K562 (cell line): ENCODE results near the gene TBX3. TPM values are rescaled to one million over a fixed set of nuclear protein-coding genes. Genes with fewer than 3 reads are reported as not detected.
A peak's percentile ranks its signal among the peaks of the same experiment; 100 is the strongest.

Source experiments
- ATAC-seq: fragments of 200-7000 bp; cut with Tn5 transposase; 3 replicates; pipeline ENCODE4 v1.9.1; 2020; ENCODE audit warnings: moderate library complexity
- BruUV-seq: library from RNA; stranded (reverse); fragments of 400-500 nt; replicated peaks from 2 replicates; lab custom pipeline; 2021; lab: Mats Ljungman, UMichigan
- CTCF ChIA-PET: fragments of 300-600 bp; formaldehyde crosslinking; extraction: SDS; loops from one replicate; lab custom pipeline; 2021; ENCODE audit warnings: low intra/inter-chr PET ratio; lab: Yijun Ruan, JAX
- POLR2A ChIA-PET: fragments of 300-600, 350-650 bp; sonication (Branson Sonifier 250); formaldehyde crosslinking; extraction: SDS; loops from one replicate; lab custom pipeline; 2021; ENCODE audit warnings: antibody characterized with exemption, inconsistent platforms; lab: Yijun Ruan, JAX
- DNase-seq, 4 experiments: peaks; one replicate each; pipeline versions ENCODE4 v3.0.0 to v3.0.0-alpha.2; 2011 to 2018; ENCODE audit warnings: low spot score in 3 of 4, mixed read lengths in 3 of 4; ENCODE audit errors: extremely low read depth in 1 of 4
- FAIRE-seq: peaks from 2 replicates; lab custom pipeline; 2011; peaks lifted over from hg19 to GRCh38; lab: Jason Lieb, UNC
- H2AFZ ChIP-seq: 2 replicates; pipeline ENCODE4 v1.6.0; 2011; ENCODE audit warnings: low read depth, low read length, control low read depth, inconsistent platforms
- H3K27ac ChIP-seq: fragments of 200-600 bp; 3 replicates; pipeline ENCODE4 v1.8.0; 2011; ENCODE audit warnings: low read depth, mild to moderate bottlenecking, control low read depth, inconsistent platforms, low read length, moderate library complexity, mixed read lengths; ENCODE audit errors: extremely low read depth
- H3K27me3 ChIP-seq, 2 experiments: fragments of 300-600 bp in 1 of 2; 2 replicates in 1 of 2; 3 replicates in 1 of 2; pipeline versions ENCODE4 v1.6.0 to v1.8.0; 2011; ENCODE audit warnings: inconsistent platforms in 2 of 2, low read length in 2 of 2, mild to moderate bottlenecking in 1 of 2, mixed read lengths in 1 of 2, moderate library complexity in 1 of 2; ENCODE audit not compliant: control insufficient read depth in 2 of 2, insufficient read depth in 2 of 2
- H3K36me3 ChIP-seq: fragments of 300-600 bp; 3 replicates; pipeline ENCODE4 v1.8.0; 2011; ENCODE audit warnings: mild to moderate bottlenecking, low read length, inconsistent platforms; ENCODE audit not compliant: control insufficient read depth, insufficient read depth
- H3K4me1 ChIP-seq, 2 experiments: fragments of 200-600 bp in 1 of 2; replicated peaks in 1 of 2; 2 replicates in 1 of 2; 3 replicates in 1 of 2; pipeline versions ENCODE4 v1.5.1 to v1.8.0; 2011; ENCODE audit warnings: inconsistent platforms in 2 of 2, low read length in 2 of 2, mild to moderate bottlenecking in 1 of 2, mixed read lengths in 1 of 2, moderate library complexity in 1 of 2; ENCODE audit not compliant: control insufficient read depth in 2 of 2, insufficient read depth in 2 of 2
- H3K4me2 ChIP-seq: 2 replicates; pipeline ENCODE4 v1.6.1; 2011; ENCODE audit warnings: low read length, control low read depth, inconsistent platforms, mixed read lengths; ENCODE audit not compliant: insufficient read depth
- H3K4me3 ChIP-seq: fragments of 200-600 bp; sonication (generic), shearing (Covaris generic); 2 replicates; pipeline ENCODE4 v1.5.1; 2016; ENCODE audit warnings: control low read depth, inconsistent platforms
- H3K79me2 ChIP-seq: fragments of 200-600 bp; 3 replicates; pipeline ENCODE4 v1.8.0; 2011; ENCODE audit warnings: low read length, inconsistent platforms; ENCODE audit not compliant: control insufficient read depth, insufficient read depth
- H3K9ac ChIP-seq, 2 experiments: 2 replicates each; pipeline versions ENCODE4 v1.6.0 to v1.6.1; 2011; ENCODE audit warnings: low read depth in 2 of 2, low read length in 2 of 2, control low read depth in 1 of 2, inconsistent platforms in 1 of 2, mild to moderate bottlenecking in 1 of 2, mixed read lengths in 1 of 2; ENCODE audit not compliant: insufficient read depth in 1 of 2
- H3K9me1 ChIP-seq: one replicate; pipeline ENCODE4 v1.6.0; 2011; ENCODE audit warnings: inconsistent platforms, mild to moderate bottlenecking, low read length, moderate library complexity; ENCODE audit not compliant: control insufficient read depth, insufficient read depth
- H3K9me3 ChIP-seq: replicated peaks from 2 replicates; pipeline ENCODE4 v1.5.1; 2011; ENCODE audit warnings: low read depth, low read length, inconsistent platforms; ENCODE audit not compliant: control insufficient read depth, insufficient read depth
- H4K20me1 ChIP-seq: replicated peaks from 2 replicates; pipeline ENCODE4 v1.6.1; 2011; ENCODE audit warnings: low read length, inconsistent platforms, mixed read lengths; ENCODE audit not compliant: control insufficient read depth, insufficient read depth
- FOXA3 ChIP-seq, 2 experiments: fragments of 450-650 bp in 1 of 2; sonication (generic) in 1 of 2; formaldehyde crosslinking; IDR thresholded peaks in 1 of 2; conservative IDR thresholded peaks in 1 of 2; 2 replicates each; pipeline versions ENCODE4 v1.4.0 to v1.8.0; 2020 to 2022; ENCODE audit warnings: mild to moderate bottlenecking in 2 of 2, missing genetic modification reagents in 1 of 2
- PYGO2 ChIP-seq: fragments of 450-650 bp; IDR thresholded peaks from 2 replicates; pipeline ENCODE4 v1.6.1; 2016; ENCODE audit warnings: mild to moderate bottlenecking, missing genetic modification characterization, moderate library complexity, missing compliant biosample characterization
- ZSCAN29 ChIP-seq: fragments of 450-650 bp; IDR thresholded peaks from 2 replicates; pipeline ENCODE4 v1.6.1; 2017
- WGBS: fragments of 100-300 bp; shearing (Covaris generic); methylation state at CpG from one replicate; pipeline ENCODE4 v1.1.6; 2016; ENCODE audit warnings: low coverage, mixed read lengths; ENCODE audit not compliant: insufficient coverage; ENCODE audit errors: missing lambda C conversion rate; 5-methylcytosine and 5-hydroxymethylcytosine counted together
- in situ Hi-C: fragments of 300-500 bp; cut with MboI; formaldehyde crosslinking; loops from 4 replicates; pipeline ENCODE4 v1.15.0; 2018; ENCODE audit warnings: inconsistent platforms, mixed read lengths
- intact Hi-C: fragments of 100-400 bp; cut with micrococcal nuclease; formaldehyde crosslinking; loops from 2 replicates; pipeline ENCODE4 v1.14.2; 2022
- polyA plus RNA-seq, 8 experiments: library from polyadenylated mRNA; depleted of rRNA in 4 of 8; stranded (reverse) in 5 of 8; unstranded in 3 of 8; fragments of >200 nt; fragmentation: Nextera tagmentation in 2 of 8; fragmentation: Illumina TruSeq in 1 of 8; extraction: Ambion mirVana in 2 of 8; extraction: Trizol in 1 of 8; gene quantifications; 2 replicates each; pipeline versions ENCODE4 v1.2.1 to v1.2.3, GENCODE V29; 2011 to 2014; ENCODE audit warnings: inconsistent platforms in 1 of 8, missing spikeins in 1 of 8
- total RNA-seq, 7 experiments: library from RNA; depleted of rRNA in 6 of 7; stranded (reverse); fragments of >200 nt in 6 of 7; fragmentation: Illumina TruSeq in 2 of 7; extraction: Trizol in 2 of 7; gene quantifications; 2 replicates each; pipeline versions ENCODE4 v1.2.1 to v1.2.3, GENCODE V29; 2011 to 2021; ENCODE audit warnings: low replicate concordance in 1 of 7
- TF ChIP-seq, protein P1 (sequence below): IDR thresholded peaks from 2 replicates; pipeline ENCODE4 v1.6.1; 2016; ENCODE audit warnings: missing genetic modification characterization, missing compliant biosample characterization

TBX3 gene
- total and polyA plus RNA-seq, 9 of the 15 experiments (the other 6 are each of a cell fraction or from before 2014, with no cell fraction given) = 0.03 to 0.60 (median 0.19) TPM

DNA sequence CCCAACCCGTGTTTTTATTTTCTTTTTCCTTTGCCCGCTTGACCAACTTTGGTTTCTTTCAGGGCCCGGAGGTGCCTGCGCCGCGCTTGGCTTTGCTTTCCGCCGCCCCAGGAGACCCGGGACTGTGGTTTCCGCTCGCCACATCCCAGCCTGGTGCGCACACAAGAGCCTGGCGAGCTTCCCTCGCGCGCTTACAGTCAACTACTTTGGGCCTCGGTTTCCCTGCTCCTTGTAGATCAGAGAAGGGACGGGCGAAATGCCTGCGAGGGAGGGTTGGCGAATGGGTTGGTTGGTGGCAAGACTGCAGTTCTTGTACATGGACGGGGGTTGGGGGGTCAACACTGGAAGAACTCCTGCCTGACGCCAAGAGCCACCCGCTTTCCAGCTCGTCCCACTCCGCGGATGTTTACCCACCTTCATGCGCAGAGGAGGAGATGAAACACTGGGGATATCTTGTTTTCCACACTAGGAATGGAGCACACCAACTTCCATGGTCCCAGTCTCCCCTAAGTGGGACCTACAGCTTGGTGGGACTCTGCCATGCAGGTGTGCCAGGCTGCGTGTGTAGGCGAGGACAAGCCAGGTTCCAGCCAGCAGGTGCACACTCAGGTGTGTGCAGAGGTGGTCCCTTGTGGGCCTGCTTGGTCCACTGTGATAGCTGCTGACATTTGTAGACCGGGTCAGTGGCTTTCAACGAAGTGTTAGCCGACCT lies 16.6 kb upstream of the TBX3 start:
- H3K27ac ChIP-seq = no peak overlapping the region
- peaks cover 5% of the 10 kb centered on the region; the same call in 1 of the 2 replicates for H4K20me1 ChIP-seq
- no peak for FAIRE-seq
- H3K4me1 ChIP-seq = no peaks in the 10 kb centered on the region; a peak in 1 of 5 replicates
- ChIA-PET POLR2A (no interaction called here), CTCF (no interaction called here)
- H3K9me3 ChIP-seq = no peaks in the 10 kb centered on the region
- no peak for ATAC-seq
- H2AFZ ChIP-seq = no peak overlapping the region
- TF ChIP-seq ZSCAN29 (no peak), FOXA3 (CRISPR knock-in tag; conservative IDR thresholded peaks at IDR 0.05 in 1 of 2, IDR thresholded peaks at IDR 0.05 in 1 of 2) (no peak)
- no peaks in the 10 kb centered on the region for H3K79me2 ChIP-seq
- H3K9ac ChIP-seq = no peak overlapping the region
- H3K36me3 ChIP-seq = no peaks in the 10 kb centered on the region
- DNase-seq = no peak
- in situ Hi-C loops (no loop called here), intact Hi-C loops (no loop called here)
- WGBS = 3% methylated on average over 28 of the region's 33 CpGs
- no peak overlapping the region for H3K4me3 ChIP-seq
- H3K4me2 ChIP-seq = no peak overlapping the region
- no peaks in the 10 kb centered on the region for H3K9me1 ChIP-seq
- H3K27me3 ChIP-seq = peaks cover 26 to 53% of the 10 kb centered on the region in 2 experiments; a peak in 3 of 5 replicates
- no TSS peak for BruUV-seq

DNA sequence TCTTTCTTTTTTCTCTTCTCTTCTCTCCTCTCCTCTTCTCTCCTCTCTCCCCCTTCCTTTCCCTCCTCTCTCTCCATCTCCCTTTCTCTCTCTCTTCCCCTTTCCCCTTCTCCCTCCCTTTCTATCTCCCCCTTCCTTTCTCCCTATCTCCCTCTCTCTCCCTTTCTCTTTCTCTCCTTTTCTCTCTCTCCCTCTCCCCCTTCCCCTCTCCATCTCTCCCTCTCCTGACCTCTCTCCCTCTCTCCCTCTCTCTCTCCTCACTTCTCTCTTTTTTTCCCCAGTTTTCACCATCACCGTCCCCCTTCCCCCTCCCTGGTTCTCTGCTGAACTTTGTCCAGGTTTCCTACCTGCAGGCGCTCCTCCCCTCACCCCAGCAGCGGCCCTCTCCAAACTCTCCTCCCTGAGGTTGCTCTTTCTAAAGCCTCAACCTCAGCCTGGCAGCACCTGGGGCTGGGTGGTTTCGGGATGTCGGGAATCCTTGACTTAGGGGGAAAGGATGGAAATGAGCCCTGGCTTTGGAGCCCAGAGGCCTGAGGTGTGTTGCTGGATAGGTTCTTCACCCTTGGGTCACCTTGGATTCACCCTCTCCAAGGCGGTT lies 14.7 kb upstream of the TBX3 start:
- 0% methylated on average over 5 of the region's 6 CpGs for WGBS
- Histone ChIP-seq H3K4me1 (no peaks in the 10 kb centered on the region; a peak in 1 of 5 replicates), H3K4me2 (no peak overlapping the region), H3K27ac (no peak overlapping the region), H3K27me3 (peaks cover 29 to 65% of the 10 kb centered on the region in 2 experiments; a peak in 3 of 5 replicates), H3K9ac (no peak overlapping the region), H2AFZ (no peak overlapping the region), H3K79me2 (no peaks in the 10 kb centered on the region), H3K9me1 (no peaks in the 10 kb centered on the region), H3K4me3 (no peak overlapping the region), H3K36me3 (no peaks in the 10 kb centered on the region), H3K9me3 (no peaks in the 10 kb centered on the region), H4K20me1 (peaks cover 8% of the 10 kb centered on the region; the same call in 1 of the 2 replicates)
- TF ChIP-seq, protein P1, sequence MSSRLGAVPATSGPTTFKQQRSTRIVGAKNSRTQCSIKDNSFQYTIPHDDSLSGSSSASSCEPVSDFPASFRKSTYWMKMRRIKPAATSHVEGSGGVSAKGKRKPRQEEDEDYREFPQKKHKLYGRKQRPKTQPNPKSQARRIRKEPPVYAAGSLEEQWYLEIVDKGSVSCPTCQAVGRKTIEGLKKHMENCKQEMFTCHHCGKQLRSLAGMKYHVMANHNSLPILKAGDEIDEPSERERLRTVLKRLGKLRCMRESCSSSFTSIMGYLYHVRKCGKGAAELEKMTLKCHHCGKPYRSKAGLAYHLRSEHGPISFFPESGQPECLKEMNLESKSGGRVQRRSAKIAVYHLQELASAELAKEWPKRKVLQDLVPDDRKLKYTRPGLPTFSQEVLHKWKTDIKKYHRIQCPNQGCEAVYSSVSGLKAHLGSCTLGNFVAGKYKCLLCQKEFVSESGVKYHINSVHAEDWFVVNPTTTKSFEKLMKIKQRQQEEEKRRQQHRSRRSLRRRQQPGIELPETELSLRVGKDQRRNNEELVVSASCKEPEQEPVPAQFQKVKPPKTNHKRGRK (tag) = peak; percentile 52; the same call in 1 of the 2 replicates
- no peak for TF ChIP-seq PYGO2
- ChIA-PET POLR2A (interaction anchor here (0.6 kb wide), 2 partner anchors 14 to 283 kb away, joined by 4 read pairs; no protein-coding TSS in a partner anchor), CTCF (no interaction called here)
- DNase-seq (no peak), ATAC-seq (no peak), FAIRE-seq (no peak)
- in situ Hi-C loops = no loop called here
- intact Hi-C loops = no loop called here
- BruUV-seq = no TSS peak
